Fibroblast of lung (primary cell): Measurements from ENCODE around the gene LMO2.

ENCODE experiments used
- CTCF ChIP-seq, 2 donors: IDR thresholded peaks in 1 of 2; conservative IDR thresholded peaks in 1 of 2; 1 replicate in 1 of 2; 2 replicates in 1 of 2; pipeline ENCODE4 v1.5.1; 2011 to 2012; ENCODE audit warnings: low read length in 2 of 2, control low read depth in 1 of 2, inconsistent platforms in 1 of 2, low read depth in 1 of 2, mild to moderate bottlenecking in 1 of 2
- EZH2 ChIP-seq: IDR thresholded peaks from 2 replicates; pipeline ENCODE4 v1.5.1; 2012; ENCODE audit warnings: low read length, control low read depth, mild to moderate bottlenecking; ENCODE audit errors: missing control alignments

- TF ChIP-seq CTCF (conservative IDR thresholded peaks at IDR 0.05 in 1 of 2, IDR thresholded peaks at IDR 0.05 in 1 of 2; ENCODE audit: low read depth in 1 of 2, low read length in 2 of 2) (no peak), EZH2 (no peak)
Measured at GRCh38 chr11:33894398-33894746, 2.5 kb upstream of the LMO2 start.
